Ureter (tissue), 1 donor: ENCODE measurements around the gene VIPR1. TPM values are rescaled to one million over a fixed set of nuclear protein-coding genes. Genes with fewer than 3 reads are reported as not detected.

Experiments
- DNase-seq: peaks from one replicate; pipeline ENCODE4 v3.0.0-alpha.2; 2020; ENCODE audit warnings: low spot score
- total RNA-seq: library from RNA; stranded (reverse); gene quantifications from one replicate; pipeline ENCODE4 v1.2.4, GENCODE V29; 2023
- donor health status: DM: yes; HTN: yes; CAD: no.

Gene VIPR1, protein sequence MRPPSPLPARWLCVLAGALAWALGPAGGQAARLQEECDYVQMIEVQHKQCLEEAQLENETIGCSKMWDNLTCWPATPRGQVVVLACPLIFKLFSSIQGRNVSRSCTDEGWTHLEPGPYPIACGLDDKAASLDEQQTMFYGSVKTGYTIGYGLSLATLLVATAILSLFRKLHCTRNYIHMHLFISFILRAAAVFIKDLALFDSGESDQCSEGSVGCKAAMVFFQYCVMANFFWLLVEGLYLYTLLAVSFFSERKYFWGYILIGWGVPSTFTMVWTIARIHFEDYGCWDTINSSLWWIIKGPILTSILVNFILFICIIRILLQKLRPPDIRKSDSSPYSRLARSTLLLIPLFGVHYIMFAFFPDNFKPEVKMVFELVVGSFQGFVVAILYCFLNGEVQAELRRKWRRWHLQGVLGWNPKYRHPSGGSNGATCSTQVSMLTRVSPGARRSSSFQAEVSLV
- total RNA-seq: 72.7 TPM

GRCh38 chr3:42502429-42503250 is at the start of gene VIPR1:
Gene VIPR1 (plus strand): TSS chr3:42502643. CDS start chr3:42502736, 93 bp downstream.
- DNase-seq: peak; percentile 90

DNA sequence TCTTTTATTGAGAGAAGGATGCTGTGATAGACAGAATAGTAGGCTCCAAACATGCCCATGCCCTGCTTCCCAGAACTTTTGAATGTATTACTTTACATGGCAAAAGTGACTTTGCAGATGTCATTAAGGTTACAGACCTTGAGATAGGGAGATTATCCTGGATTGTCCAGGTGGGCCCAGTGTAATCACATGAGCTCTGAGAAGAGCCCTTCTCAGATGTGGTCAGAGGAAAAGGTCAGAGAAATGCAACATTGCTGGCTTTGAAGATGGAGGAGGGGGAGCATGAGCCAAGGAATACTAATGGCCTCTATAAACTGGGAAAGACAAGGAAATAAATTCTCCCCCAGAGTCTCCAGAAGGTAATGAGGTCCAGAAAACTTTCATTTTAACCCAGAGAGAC is 46.2 kb upstream of the VIPR1 start:
- DNase-seq: no peak

DNA sequence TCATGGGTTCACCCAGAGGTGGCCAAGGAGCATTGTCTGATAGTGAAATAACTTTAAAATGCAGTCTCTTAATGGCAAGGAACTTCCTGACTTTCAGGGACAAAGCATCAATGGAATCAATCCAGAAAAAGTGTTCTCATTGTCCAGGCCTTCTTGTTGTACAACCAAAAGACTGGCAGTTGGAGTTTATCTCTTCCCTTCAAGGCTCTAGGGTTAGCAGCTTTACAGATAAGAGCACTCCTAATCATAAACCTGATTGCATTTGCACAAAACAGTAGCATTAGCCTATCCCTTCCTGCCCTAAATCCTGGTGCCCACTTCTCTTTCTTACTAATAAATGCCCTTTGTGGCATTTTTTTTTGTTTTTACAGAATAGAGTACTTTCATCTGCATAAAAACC is 43.3 kb upstream of the VIPR1 start:
- DNase-seq: no peak

DNA sequence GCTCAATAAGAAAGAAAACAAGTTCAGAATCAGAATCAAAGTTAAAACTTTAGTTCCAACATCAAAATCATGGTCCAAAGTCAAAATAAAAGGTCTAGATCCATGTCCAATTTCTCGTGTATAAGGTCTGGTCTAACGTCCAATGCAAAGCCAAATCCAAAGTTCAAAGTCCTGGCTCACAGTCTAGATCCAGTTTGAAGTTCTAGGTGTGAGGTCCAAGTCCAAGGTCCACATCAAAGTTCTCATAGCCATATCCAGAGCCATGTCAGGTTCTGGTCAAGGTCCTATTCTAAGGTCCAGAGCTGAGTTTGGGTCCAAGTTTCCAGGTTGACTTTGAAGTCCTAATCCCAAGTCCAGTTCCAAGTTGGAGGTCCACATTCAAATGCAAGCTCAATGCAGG is 40.7 kb upstream of the VIPR1 start:
- no peak for DNase-seq

DNA sequence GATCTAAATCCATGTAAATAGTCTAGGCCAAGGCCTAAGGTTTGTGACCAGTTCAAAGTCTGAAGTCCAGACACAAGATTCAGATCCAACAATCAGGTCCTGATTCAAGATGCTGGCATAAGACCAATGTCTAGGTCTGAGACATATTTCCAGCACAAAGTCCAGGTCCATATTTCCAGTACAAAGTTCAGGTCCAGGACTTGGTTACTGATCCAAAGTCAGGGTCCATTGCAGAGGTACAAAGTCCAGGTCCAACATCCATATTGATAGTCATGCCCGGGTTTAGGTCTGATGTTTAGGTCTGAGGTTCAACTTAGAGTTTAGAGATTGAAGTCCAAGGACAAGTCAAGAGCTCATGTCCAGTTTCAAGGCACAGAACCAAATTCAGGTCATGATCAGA is 39.4 kb upstream of the VIPR1 start:
- no peak for DNase-seq

DNA sequence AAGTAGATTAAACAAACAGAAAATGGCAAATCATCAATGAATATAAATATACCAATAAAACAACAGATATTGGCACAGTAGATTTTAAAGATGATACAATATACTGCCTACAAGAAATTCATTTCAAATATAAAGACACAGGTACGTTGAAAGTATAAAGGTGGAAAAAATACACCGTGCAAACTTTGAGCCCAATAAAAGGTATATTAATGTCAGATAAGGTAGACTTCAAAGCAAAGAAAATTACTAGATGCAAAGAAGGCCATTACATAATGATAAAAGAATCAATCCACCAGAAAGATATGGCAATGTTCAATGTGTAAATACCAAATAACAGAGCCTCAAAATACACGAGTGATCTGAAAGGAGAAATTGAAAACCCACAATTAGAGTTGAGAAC is 34.3 kb upstream of the VIPR1 start:
- DNase-seq: no peak

- no peak for DNase-seq
These were observed 29.9 kb upstream of the VIPR1 start for GRCh38 chr3:42472555-42472954.

DNA sequence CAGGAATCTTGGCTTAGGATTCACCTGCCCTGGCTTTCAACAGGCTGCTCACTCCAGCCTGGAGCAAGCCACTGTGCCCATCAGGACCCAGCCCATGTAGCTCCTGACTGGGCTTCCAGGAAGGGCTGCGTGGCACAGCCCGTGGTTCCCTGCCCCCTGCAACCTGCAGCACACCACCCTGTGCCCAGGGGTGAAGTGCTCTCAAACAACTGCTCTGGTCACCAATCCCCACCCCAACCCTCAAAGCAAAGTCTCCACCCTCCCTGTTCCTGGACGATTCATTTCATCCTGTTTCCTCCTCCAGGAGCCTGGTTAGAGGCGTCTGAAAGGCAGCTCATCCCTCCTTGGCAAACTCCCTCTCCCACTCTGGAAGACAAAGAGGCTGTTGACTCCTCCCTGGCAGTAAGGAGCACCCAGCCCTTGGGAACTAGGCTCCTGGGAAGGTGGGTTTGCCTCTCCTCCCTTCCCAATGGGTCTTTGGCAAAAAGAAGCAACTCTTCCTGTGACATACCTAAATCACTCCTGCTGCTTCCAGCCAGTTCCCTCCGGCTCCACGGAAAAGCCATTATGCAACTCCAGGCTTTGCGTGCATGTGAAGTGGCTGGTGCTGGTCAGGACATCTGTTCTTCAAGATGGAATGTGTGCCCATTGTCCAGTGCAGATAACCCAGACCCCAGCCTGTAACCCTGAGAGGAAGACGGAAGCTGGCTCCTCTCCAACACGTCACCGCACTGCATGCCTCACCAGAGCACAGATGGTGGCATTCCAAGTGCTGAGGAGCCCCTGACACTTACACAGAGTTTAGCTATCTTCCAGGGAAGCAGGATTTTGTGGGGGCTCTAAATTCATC is 29.1 kb upstream of the VIPR1 start:
- DNase-seq: no peak

- DNase-seq: peak; percentile 90
These were observed 26.0 kb upstream of the VIPR1 start for GRCh38 chr3:42476225-42477125.

DNA sequence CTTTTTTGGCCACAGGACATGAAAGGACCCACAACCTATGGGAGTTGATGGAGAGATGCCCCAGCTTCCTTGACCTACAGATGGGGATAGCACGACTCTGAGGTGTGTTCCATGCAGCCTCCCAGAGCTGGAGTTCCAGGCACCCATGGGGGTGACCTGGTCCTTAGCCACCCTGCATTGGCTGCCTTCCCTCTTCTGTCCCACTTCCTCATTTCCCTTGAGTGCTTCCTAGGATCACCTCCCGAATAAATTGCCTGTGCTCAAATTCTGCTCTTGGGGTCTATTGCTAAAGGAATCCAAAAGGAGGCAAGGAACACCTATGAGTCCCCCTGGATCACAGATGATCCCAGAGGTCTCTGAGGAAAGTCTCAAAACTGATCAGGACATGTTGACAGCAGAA is 24.7 kb upstream of the VIPR1 start:
- DNase-seq: no peak

- no peak for DNase-seq
These were observed 23.6 kb upstream of the VIPR1 start for GRCh38 chr3:42478830-42479229.

DNA sequence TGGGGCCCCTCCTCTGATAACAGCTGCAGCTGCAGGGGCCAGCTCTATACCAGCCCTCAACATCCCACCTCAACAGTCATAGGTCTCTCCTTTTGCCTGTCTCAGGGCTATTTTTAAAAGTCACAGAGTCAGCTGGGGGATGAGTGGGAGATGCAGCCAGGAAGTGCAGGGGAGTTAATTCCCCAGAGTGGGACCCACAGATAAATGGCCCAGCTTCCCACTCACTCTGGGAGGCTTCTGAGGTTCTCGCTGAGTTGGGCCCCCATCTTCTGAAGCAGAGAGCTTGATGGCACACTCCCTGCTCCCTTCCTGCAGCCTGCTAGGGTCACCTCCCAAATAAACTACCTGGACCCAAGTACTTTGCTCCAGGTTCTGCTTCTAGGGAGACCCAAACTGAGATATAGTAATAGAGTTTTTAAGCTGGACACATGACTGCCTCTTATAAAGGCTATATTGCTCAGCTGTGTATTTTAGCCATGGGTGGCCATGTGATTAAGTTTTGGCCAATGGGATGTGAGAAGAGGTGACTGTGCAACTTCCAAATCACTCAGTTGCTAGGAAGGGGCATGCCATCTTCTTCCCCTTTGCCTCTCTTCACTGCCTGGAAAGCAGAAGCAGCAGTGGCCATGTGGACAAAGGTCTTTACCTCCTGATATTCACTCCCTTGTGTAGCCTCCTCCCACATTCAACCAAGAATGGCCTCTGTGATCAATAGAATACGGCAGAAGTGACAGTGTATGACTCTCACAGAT is 15.5 kb upstream of the VIPR1 start:
- DNase-seq: peak; percentile 27

DNA sequence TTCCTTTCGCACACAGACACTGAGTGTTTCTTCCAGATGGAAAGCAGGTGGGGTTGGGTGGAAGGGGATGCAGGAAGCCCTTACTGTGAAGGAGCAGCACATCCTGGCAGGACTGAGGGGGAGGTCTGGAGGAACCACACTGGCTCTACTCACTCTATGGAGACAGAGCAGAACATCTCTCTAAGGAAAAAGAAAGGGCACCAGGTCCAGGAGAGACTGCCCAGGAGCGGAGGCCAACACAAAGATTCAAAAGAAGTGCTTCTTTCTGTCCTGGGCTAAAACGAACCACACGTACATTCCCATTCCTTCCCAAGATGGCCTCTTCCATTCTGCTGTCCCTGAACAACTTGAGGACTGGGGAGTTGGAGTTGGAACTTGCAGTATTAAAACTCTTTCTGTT is 13.8 kb upstream of the VIPR1 start:
- DNase-seq: peak; percentile 35

DNA sequence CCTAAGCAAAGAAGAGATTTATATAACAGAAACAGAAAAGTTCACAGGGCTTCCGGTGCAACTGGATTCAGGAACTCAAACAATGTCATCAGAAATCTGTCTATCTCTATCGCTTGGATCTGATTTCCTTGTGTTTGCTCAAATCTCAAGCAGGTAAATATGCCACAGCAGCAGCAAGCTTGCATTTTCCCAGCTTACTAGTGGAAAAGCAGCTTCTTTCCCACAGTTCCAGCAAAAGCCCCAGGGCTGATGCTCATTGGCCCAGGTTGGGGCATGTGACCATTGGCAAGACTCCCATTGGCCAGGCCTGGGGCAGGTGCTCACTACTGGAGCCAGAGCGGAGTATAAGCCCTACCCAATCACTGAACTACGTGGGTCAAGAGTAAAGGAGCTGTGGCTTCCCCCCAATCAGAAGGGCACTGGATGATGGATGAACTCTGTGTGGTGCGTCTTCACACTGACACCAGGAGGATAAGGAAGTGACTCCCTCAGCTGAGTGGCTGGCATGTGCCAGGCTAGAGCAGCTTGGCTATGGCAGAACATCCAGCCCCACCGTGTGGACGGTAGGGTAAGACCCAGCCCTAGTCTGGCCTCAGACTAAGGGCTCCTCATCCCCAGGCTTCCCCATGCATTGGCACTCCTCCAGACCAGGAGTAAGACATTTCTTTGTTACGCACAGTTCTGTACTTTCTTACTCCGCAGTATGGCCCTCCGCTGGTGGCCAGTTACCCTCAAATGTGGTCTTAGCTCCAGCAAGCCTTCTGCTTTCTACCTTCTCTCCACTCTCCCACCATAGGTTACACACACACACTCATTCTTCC is 13.1 kb upstream of the VIPR1 start:
- peak; percentile 62 for DNase-seq

DNA sequence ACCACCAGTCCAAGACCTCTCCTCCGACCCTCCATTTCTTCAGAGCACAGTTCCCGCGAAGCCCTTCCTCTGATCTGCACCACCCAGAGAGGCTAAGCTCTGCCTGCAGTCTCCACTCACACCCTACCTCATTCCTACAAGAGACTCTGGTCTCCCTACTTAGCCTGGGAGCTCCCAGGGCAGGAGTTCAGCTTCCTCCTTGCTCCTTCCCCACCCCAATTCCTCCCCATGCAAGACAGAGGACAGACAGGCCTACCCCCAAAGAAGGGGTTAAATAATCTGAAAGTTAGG is 12.6 kb upstream of the VIPR1 start:
- no peak for DNase-seq

GRCh38 chr3:42490243-42490642 is 12.2 kb upstream of the VIPR1 start:
- peak; percentile 83 for DNase-seq

- DNase-seq: peak; percentile 41
These were observed 10.4 kb upstream of the VIPR1 start for GRCh38 chr3:42491881-42492507.

DNA sequence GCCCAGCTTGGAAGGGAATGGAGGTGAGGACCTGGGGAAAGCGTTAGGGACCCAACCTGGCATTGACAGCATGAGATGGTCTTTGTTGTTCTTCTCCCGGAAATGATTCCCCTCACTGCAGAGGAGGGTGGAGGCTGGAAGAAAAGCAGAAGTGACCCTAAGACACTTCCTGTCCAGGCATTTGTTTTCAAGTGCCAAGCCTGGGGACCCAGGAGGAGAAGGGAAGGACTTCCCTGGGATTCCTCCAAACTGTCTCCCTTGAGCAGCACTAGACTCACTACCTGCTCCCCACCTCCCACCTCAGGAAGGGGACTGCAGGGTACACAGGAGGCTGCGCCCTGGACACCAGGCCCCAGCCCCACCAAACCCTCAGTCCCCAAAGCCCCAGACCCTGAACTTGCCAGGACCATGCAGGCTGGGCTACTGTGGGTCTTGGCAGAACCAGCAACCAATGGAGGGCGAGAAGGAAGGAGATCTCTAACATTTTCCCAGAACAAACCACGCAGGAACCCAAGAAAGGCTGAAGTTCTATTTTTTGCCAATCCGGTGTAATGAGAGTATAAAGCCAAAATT is 9.8 kb upstream of the VIPR1 start:
- peak; percentile 32 for DNase-seq
